SK-N-SH (cell line): ENCODE data around the gene FAM234A. TPM values are rescaled to one million over a fixed set of nuclear protein-coding genes. Genes with fewer than 3 reads are reported as not detected.

ENCODE experiments used
- CTCF ChIA-PET: fragments of 300-600, 350-600 bp; formaldehyde crosslinking; extraction: SDS; loops from one replicate; lab custom pipeline; 2021; lab: Yijun Ruan, JAX
- POLR2A ChIA-PET: fragments of 350-600 bp; sonication (Branson Sonifier 250); formaldehyde crosslinking; extraction: SDS; loops from one replicate; lab custom pipeline; 2020; ENCODE audit warnings: antibody characterized with exemption, inconsistent platforms; lab: Yijun Ruan, JAX
- DNase-seq: peaks from one replicate; pipeline ENCODE4 v3.0.0; 2012
- H2AFZ ChIP-seq: fragments of 200-600 bp; sonication (generic); 2 replicates; pipeline ENCODE4 v1.8.1; 2016; ENCODE audit warnings: antibody characterized with exemption, mild to moderate bottlenecking, low read depth
- H3F3A ChIP-seq: fragments of 200-600 bp; sonication (generic); replicated peaks from 2 replicates; pipeline ENCODE3; 2016; ENCODE audit warnings: antibody characterized with exemption, mild to moderate bottlenecking; ENCODE audit not compliant: insufficient read depth
- H3K27ac ChIP-seq, 2 experiments: fragments of 200-500 bp in 1 of 2; fragments of 200-600 bp in 1 of 2; sonication (Bioruptor generic) in 1 of 2; sonication (generic), shearing (Covaris generic) in 1 of 2; 2 replicates each; pipeline versions ENCODE4 v1.5.1 to v1.6.1; 2014 to 2016; ENCODE audit warnings: low read depth in 2 of 2, inconsistent platforms in 1 of 2, low read length in 1 of 2, mild to moderate bottlenecking in 1 of 2, mixed read lengths in 1 of 2
- H3K27me3 ChIP-seq: fragments of 200-600 bp; sonication (generic), shearing (Covaris generic); 2 replicates; pipeline ENCODE4 v1.6.1; 2016; ENCODE audit warnings: mixed run types; ENCODE audit not compliant: insufficient read depth
- H3K36me3 ChIP-seq, 2 experiments: fragments of 200-500 bp in 1 of 2; fragments of 200-600 bp in 1 of 2; sonication (Bioruptor generic) in 1 of 2; sonication (generic) in 1 of 2; replicated peaks in 1 of 2; 2 replicates each; pipeline versions ENCODE3 to v1.5.1; 2014 to 2016; ENCODE audit warnings: low read length in 1 of 2, mild to moderate bottlenecking in 1 of 2; ENCODE audit not compliant: insufficient read depth in 2 of 2, control insufficient read depth in 1 of 2
- H3K4me1 ChIP-seq, 2 experiments: fragments of 200-500 bp in 1 of 2; fragments of 200-600 bp in 1 of 2; sonication (Bioruptor generic) in 1 of 2; sonication (generic), shearing (Covaris generic) in 1 of 2; 2 replicates each; pipeline versions ENCODE4 v1.5.1 to v1.6.1; 2014 to 2016; ENCODE audit warnings: low read depth in 1 of 2, low read length in 1 of 2, mixed run types in 1 of 2; ENCODE audit not compliant: insufficient read depth in 2 of 2, control insufficient read depth in 1 of 2
- H3K4me2 ChIP-seq: fragments of 200-600 bp; sonication (generic), shearing (Covaris generic); 2 replicates; pipeline ENCODE4 v1.6.1; 2017; ENCODE audit warnings: mixed run types
- H3K4me3 ChIP-seq, 2 experiments: fragments of 200-500 bp in 1 of 2; fragments of 200-600 bp in 1 of 2; sonication (Bioruptor generic) in 1 of 2; sonication (generic), shearing (Covaris generic) in 1 of 2; 2 replicates each; pipeline versions ENCODE4 v1.5.1 to v1.8.1; 2014 to 2016; ENCODE audit warnings: low read depth in 2 of 2, inconsistent platforms in 1 of 2, low read length in 1 of 2, mild to moderate bottlenecking in 1 of 2, mixed read lengths in 1 of 2, moderate library complexity in 1 of 2
- H3K79me2 ChIP-seq: fragments of 200-600 bp; sonication (generic); 2 replicates; pipeline ENCODE4 v1.8.1; 2017; ENCODE audit warnings: mild to moderate bottlenecking; ENCODE audit not compliant: insufficient read depth
- H3K9ac ChIP-seq: fragments of 200-600 bp; sonication (generic); 2 replicates; pipeline ENCODE4 v1.6.1; 2017; ENCODE audit warnings: mixed run types
- H3K9me2 ChIP-seq: fragments of 200-600 bp; sonication (generic); 2 replicates; pipeline ENCODE4 v1.6.1; 2017; ENCODE audit warnings: mixed run types
- H3K9me3 ChIP-seq: fragments of 200-600 bp; sonication (generic); 2 replicates; pipeline ENCODE4 v1.6.1; 2017; ENCODE audit warnings: mixed run types, mild to moderate bottlenecking, moderate library complexity
- H4K20me1 ChIP-seq: fragments of 200-600 bp; sonication (generic); 2 replicates; pipeline ENCODE4 v1.6.1; 2017; ENCODE audit warnings: mild to moderate bottlenecking, mixed run types; ENCODE audit not compliant: insufficient read depth
- ELF1 ChIP-seq: IDR thresholded peaks from 2 replicates; pipeline ENCODE4 v1.4.0; 2012
- FOXM1 ChIP-seq: IDR thresholded peaks from 2 replicates; pipeline ENCODE4 v1.4.0; 2012; ENCODE audit warnings: low read depth, mild to moderate bottlenecking
- IRF3 ChIP-seq: fragments of 150-350 bp; IDR thresholded peaks from 2 replicates; pipeline ENCODE4 v1.6.1; 2016; ENCODE audit warnings: mild to moderate bottlenecking, low read depth, low read length
- JUND ChIP-seq: IDR thresholded peaks from 2 replicates; pipeline ENCODE4 v1.4.0; 2012
- MEF2A ChIP-seq: IDR thresholded peaks from 2 replicates; pipeline ENCODE4 v1.4.0; 2012; ENCODE audit warnings: low read depth, borderline replicate concordance
- NFIC ChIP-seq: IDR thresholded peaks from 2 replicates; pipeline ENCODE4 v1.4.0; 2012; ENCODE audit warnings: borderline replicate concordance
- POLR2AphosphoS5 ChIP-seq: IDR thresholded peaks from 2 replicates; pipeline ENCODE4 v1.6.1; 2012; ENCODE audit warnings: low read depth, low read length
- REST ChIP-seq: IDR thresholded peaks from 2 replicates; pipeline ENCODE4 v1.6.1; 2012; ENCODE audit warnings: mild to moderate bottlenecking, low read depth, low read length, moderate library complexity
- SIN3A ChIP-seq: IDR thresholded peaks from 2 replicates; pipeline ENCODE4 v1.6.1; 2012; ENCODE audit warnings: low read depth, mild to moderate bottlenecking, low read length, moderate library complexity, borderline replicate concordance
- SMC3 ChIP-seq: IDR thresholded peaks from 2 replicates; pipeline ENCODE4 v1.6.1; 2012; ENCODE audit warnings: low read depth, low read length, improper control_type of control experiment
- TCF12 ChIP-seq: IDR thresholded peaks from 2 replicates; pipeline ENCODE4 v1.4.0; 2012
- USF1 ChIP-seq: IDR thresholded peaks from 2 replicates; pipeline ENCODE4 v1.4.0; 2012; ENCODE audit warnings: low read depth, borderline replicate concordance
- ZBTB33 ChIP-seq: IDR thresholded peaks from 2 replicates; pipeline ENCODE4 v1.4.0; 2012; ENCODE audit warnings: low read depth, borderline replicate concordance
- WGBS: methylation state at CpG from one replicate; pipeline ENCODE4 v1.1.6; 2017; ENCODE audit warnings: low lambda C conversion rate; 5-methylcytosine and 5-hydroxymethylcytosine counted together
- polyA plus RNA-seq, 3 experiments: library from polyadenylated mRNA; depleted of rRNA; stranded (reverse); fragments of >200 nt; gene quantifications; 2 replicates each; pipeline ENCODE4 v1.2.3, GENCODE V29; 2012

FAM234A gene
- polyA plus RNA-seq, 1 of the 3 experiments (the other 2 are of a cell fraction), result 126 TPM

- TF ChIP-seq IRF3 (no peak), JUND (no peak), ELF1 (no peak)
These were observed 71.5 kb downstream of the FAM234A start (continued) for GRCh38 chr16:305916-306626.

GRCh38 chr16:306911-307370 lies 72.3 kb downstream of the FAM234A start:
- POLR2A ChIA-PET, result interaction anchor here (0.7 kb wide), 1 partner anchor 45 kb away, joined by 3 read pairs; no protein-coding TSS in a partner anchor
- no peak for DNase-seq
- Histone ChIP-seq H2AFZ (no peak overlapping the region), H3K27me3 (no peaks in the 10 kb centered on the region), H3K4me2 (no peak overlapping the region), H4K20me1 (no peaks in the 10 kb centered on the region), H3K79me2 (no peaks in the 10 kb centered on the region), H3F3A (no peaks in the 10 kb centered on the region), H3K9me3 (no peaks in the 10 kb centered on the region), H3K9ac (no peak overlapping the region), H3K27ac (no peak overlapping the region; a peak in 1 of 4 replicates), H3K9me2 (no peaks in the 10 kb centered on the region), H3K36me3 (peaks cover 0 to 26% of the 10 kb centered on the region in 2 experiments), H3K4me1 (no peaks in the 10 kb centered on the region), H3K4me3 (no peak overlapping the region)
- CTCF ChIA-PET, result no interaction called here
- WGBS, result 99% methylated on average over 11 of the region's 17 CpGs
- TF ChIP-seq USF1 (no peak), ZBTB33 (no peak), JUND (no peak), MEF2A (no peak), POLR2AphosphoS5 (no peak), SIN3A (no peak), TCF12 (no peak), FOXM1 (no peak), REST (no peak), IRF3 (no peak), SMC3 (no peak), NFIC (no peak)
